Suprapubic skin (tissue), 3 donors: ENCODE results near the gene CTDSP2.

Experiments
- EP300 ChIP-seq: sonication (generic); formaldehyde crosslinking; IDR thresholded peaks from one replicate; pipeline ENCODE4 v1.6.1; 2017; ENCODE audit warnings: antibody characterized with exemption
- TF ChIP-seq, protein P1 (sequence below), 2 donors: fragments of 200-600 bp in 1 of 2; fragments of 450-650 bp in 1 of 2; sonication (generic) in 1 of 2; IDR thresholded peaks; one replicate each; pipeline ENCODE4 v1.5.1; 2016 to 2019; ENCODE audit warnings: antibody characterized with exemption in 2 of 2, mild to moderate bottlenecking in 1 of 2, moderate library complexity in 1 of 2

DNA sequence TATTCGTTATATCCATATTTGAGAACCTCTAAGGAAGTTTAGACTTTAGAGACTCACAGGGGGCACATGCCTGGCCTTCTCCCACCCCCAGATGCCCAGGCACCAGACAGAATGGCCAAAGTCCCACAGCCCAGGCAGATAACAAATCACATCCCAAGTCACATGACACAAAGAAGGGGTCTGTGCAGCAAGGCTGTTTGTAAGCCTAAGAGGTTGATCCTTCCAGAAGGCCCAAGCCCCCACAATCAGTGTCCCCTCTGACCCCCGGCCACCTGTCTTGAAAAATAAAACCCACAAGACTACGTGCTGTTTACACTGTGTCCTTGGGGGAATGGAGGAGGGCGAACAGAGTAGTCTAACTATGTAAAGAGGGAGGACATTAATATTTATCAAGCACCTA lies 5.1 kb downstream of the CTDSP2 start:
- no peak for TF ChIP-seq EP300
- TF ChIP-seq, protein P1, sequence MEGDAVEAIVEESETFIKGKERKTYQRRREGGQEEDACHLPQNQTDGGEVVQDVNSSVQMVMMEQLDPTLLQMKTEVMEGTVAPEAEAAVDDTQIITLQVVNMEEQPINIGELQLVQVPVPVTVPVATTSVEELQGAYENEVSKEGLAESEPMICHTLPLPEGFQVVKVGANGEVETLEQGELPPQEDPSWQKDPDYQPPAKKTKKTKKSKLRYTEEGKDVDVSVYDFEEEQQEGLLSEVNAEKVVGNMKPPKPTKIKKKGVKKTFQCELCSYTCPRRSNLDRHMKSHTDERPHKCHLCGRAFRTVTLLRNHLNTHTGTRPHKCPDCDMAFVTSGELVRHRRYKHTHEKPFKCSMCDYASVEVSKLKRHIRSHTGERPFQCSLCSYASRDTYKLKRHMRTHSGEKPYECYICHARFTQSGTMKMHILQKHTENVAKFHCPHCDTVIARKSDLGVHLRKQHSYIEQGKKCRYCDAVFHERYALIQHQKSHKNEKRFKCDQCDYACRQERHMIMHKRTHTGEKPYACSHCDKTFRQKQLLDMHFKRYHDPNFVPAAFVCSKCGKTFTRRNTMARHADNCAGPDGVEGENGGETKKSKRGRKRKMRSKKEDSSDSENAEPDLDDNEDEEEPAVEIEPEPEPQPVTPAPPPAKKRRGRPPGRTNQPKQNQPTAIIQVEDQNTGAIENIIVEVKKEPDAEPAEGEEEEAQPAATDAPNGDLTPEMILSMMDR (IDR thresholded peaks at IDR 0.05), result no peak
